AG04450 (cell line): ENCODE data around the gene LANCL2. TPM values are rescaled to one million over a fixed set of nuclear protein-coding genes. Genes with fewer than 3 reads are reported as not detected.
"Not testable (repeated sequence)": the region's sequence is repeated elsewhere in the genome, so short reads cannot be mapped to it uniquely, and the experiment has no call there.

Experiments used
- CTCF ChIA-PET: fragments of 300-600, 350-600 bp; formaldehyde crosslinking; extraction: SDS; loops from one replicate; lab custom pipeline; 2022; ENCODE audit warnings: antibody characterized with exemption, inconsistent platforms; lab: Charles Lee
- POLR2A ChIA-PET: fragments of 350-600 bp; formaldehyde crosslinking; extraction: SDS; loops from one replicate; lab custom pipeline; 2021; ENCODE audit warnings: antibody characterized with exemption, inconsistent platforms; lab: Yijun Ruan, JAX
- DNase-seq: peaks from one replicate; pipeline ENCODE4 v3.0.0-alpha.2; 2011; ENCODE audit warnings: low read depth, low spot score
- H3K27ac ChIP-seq: one replicate; pipeline ENCODE4 v1.5.1; 2012; ENCODE audit warnings: low read depth, low read length, control low read depth
- H3K27me3 ChIP-seq: one replicate; pipeline ENCODE4 v1.6.0; 2012; ENCODE audit warnings: low read length; ENCODE audit not compliant: control insufficient read depth, insufficient read depth
- H3K4me3 ChIP-seq: 2 replicates; pipeline ENCODE4 v1.5.1; 2011; ENCODE audit warnings: mild to moderate bottlenecking, low read depth, low read length, control low read depth
- H3K9me3 ChIP-seq: 2 replicates; pipeline ENCODE4 v1.5.1; 2012; ENCODE audit warnings: low read length; ENCODE audit not compliant: control insufficient read depth, insufficient read depth
- polyA plus RNA-seq: library from polyadenylated mRNA; depleted of rRNA; stranded (reverse); fragments of >200 nt; gene quantifications from 2 replicates; pipeline ENCODE4 v1.2.3, GENCODE V29; 2011
- TF ChIP-seq, protein P1 (sequence below): IDR thresholded peaks from 2 replicates; pipeline ENCODE4 v1.5.1; 2011; ENCODE audit warnings: low read depth, low read length, control low read depth, inconsistent platforms

The LANCL2 gene
- polyA plus RNA-seq, 1 experiment: 16.9 TPM

DNA sequence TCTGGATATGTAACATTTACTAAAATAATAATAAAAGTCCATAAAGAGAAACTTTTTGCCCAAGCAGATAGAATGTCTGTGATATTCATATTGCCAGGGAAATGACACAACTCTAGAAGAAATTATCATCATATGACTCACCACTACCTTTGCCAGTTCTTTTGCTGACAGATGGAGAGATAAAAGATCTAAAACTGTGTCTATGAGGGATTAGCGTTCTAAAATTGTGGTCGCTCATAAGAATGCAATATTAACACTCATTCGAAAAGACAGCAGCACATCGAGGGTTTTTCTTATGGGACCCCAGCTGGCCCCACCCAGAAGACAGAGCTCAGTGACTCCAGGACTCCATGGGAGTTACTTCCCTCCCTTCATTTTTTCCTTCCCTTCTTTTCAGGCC, 16.6 kb upstream of the LANCL2 start:
- peaks cover 17% of the 10 kb centered on the region for H3K27me3 ChIP-seq
- POLR2A ChIA-PET: no interaction called here
- no peak overlapping the region for H3K27ac ChIP-seq
- CTCF ChIA-PET: interaction anchor here (0.7 kb wide), 1 partner anchor 66 kb away, joined by 3 read pairs; no protein-coding TSS in a partner anchor
- TF ChIP-seq, protein P1, sequence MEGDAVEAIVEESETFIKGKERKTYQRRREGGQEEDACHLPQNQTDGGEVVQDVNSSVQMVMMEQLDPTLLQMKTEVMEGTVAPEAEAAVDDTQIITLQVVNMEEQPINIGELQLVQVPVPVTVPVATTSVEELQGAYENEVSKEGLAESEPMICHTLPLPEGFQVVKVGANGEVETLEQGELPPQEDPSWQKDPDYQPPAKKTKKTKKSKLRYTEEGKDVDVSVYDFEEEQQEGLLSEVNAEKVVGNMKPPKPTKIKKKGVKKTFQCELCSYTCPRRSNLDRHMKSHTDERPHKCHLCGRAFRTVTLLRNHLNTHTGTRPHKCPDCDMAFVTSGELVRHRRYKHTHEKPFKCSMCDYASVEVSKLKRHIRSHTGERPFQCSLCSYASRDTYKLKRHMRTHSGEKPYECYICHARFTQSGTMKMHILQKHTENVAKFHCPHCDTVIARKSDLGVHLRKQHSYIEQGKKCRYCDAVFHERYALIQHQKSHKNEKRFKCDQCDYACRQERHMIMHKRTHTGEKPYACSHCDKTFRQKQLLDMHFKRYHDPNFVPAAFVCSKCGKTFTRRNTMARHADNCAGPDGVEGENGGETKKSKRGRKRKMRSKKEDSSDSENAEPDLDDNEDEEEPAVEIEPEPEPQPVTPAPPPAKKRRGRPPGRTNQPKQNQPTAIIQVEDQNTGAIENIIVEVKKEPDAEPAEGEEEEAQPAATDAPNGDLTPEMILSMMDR: no peak
- H3K4me3 ChIP-seq: no peak overlapping the region
- peaks cover 20% of the 10 kb centered on the region for H3K9me3 ChIP-seq
- no peak for DNase-seq

DNA sequence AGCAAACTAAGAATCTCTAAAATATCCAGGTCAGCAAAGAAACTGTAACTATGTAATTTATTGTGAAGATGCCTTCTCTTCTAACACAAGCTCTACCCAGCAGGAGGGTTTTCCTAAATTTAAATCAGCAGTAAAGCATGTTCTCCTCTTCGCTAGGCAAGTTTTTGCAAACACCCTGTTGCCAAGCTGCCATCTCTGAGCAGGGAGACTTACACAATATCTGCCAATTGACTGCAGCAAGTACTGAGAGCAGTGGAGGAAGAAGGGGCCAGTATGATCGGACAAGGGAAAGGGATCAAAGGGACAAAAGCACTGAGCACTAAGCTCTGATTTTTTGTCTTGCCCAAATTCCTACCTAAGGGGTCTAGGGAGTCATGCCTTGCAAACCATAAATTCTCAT, 16.0 kb upstream of the LANCL2 start:
- Histone ChIP-seq H3K27me3 (peaks cover 17% of the 10 kb centered on the region), H3K9me3 (peaks cover 14% of the 10 kb centered on the region), H3K4me3 (no peak overlapping the region), H3K27ac (no peak overlapping the region)
- DNase-seq: no peak
- ChIA-PET POLR2A (no interaction called here), CTCF (no interaction called here)
- TF ChIP-seq, protein P1: no peak

DNA sequence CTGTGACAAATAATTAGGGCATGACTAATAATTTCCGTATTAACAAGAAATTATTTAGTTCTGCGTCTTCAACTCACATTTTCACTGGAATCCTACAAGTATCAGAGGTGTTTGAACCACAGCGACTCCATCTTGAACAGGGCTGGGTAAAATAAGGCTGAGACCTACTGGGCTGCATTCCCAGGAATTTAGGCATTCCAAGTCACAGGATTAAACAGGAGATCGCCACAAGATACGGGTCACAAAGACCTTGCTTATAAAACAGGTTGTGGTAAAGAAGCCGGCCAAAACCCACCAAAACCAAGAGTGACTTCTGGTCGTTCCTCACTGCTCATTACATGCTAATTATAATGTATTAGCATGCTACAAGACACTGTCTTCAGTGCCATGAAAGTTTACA, 14.9 kb upstream of the LANCL2 start:
- TF ChIP-seq, protein P1: no peak
- H3K4me3 ChIP-seq: no peak overlapping the region
- ChIA-PET POLR2A (no interaction called here), CTCF (no interaction called here)
- no peak for DNase-seq
- H3K9me3 ChIP-seq: peaks cover 3% of the 10 kb centered on the region; the same call in 1 of the 2 replicates
- peaks cover 17% of the 10 kb centered on the region for H3K27me3 ChIP-seq
- H3K27ac ChIP-seq: no peak overlapping the region

DNA sequence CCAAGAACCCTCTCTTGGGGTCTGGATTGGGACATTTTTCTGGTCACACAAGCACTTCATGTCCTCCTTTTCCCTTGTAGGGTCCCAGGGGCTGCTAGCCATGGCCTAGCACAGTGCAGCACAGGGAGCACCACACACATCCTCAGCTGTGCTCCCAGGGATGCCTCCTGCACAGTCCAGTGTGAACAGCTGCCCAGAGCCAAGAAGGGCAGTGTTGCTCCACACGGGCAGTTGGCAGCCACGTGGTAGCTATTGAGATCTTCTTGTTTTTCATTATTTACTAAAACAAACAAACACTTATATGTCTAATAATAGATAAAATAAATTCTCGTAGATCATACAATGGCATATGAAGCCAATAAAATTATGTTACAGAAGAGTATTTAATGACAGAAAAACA, 13.9 kb upstream of the LANCL2 start:
- peaks cover 17% of the 10 kb centered on the region for H3K27me3 ChIP-seq
- no peaks in the 10 kb centered on the region for H3K9me3 ChIP-seq
- DNase-seq: no peak
- TF ChIP-seq, protein P1: no peak
- CTCF ChIA-PET: interaction anchor here (1.0 kb wide), 1 partner anchor 71 kb away, joined by 4 read pairs; no protein-coding TSS in a partner anchor
- no peak overlapping the region for H3K27ac ChIP-seq
- POLR2A ChIA-PET: no interaction called here
- no peak overlapping the region for H3K4me3 ChIP-seq

DNA sequence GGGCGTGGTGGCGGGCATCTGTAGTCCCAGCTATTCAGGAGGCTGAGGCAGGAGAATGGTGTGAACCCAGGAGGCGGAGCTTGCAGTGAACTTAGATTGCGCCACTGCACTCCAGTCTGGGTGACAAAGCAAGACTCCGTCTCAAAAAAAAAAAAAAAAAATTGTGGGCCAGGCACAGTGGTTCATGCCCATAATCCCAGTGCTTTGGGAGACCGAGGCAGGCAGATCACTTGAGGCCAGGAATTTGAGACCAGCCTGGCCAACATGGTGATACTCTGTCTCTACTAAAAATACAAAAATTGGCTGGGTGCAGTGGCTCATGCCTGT, 12.2 kb upstream of the LANCL2 start:
- CTCF ChIA-PET, H3K27ac ChIP-seq: not testable (repeated sequence)
- peaks cover 20% of the 10 kb centered on the region for H3K27me3 ChIP-seq

DNA sequence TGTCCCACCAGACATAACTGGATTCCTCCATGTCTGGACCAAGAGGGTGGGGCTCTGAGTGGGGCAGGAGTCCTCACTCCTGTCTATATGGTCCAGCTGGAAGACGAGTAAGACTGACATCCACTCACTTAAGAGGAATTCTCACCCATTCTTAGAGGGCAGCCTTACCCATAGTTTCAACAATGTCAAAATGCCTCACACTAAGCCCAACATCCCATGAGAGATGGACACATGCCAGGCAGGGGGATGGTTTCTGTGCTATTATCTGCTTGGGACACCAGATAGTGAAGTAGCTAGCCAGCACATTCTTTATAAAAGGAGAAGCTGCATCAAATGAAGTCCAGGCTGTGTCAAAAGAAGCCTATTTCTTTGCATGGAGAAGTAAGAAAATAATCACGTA, 4.7 kb upstream of the LANCL2 start:
- ChIA-PET CTCF (no interaction called here), POLR2A (no interaction called here)
- Histone ChIP-seq H3K4me3 (no peak overlapping the region), H3K27ac (no peak overlapping the region), H3K9me3 (no peaks in the 10 kb centered on the region), H3K27me3 (peaks cover 20% of the 10 kb centered on the region)
- DNase-seq: no peak
- TF ChIP-seq, protein P1: no peak

More for the DNA sequence above, 12.2 kb upstream of the LANCL2 start:
- POLR2A ChIA-PET: interaction anchor here (1.1 kb wide), 2 partner anchors 13 to 28 kb away, joined by 6 read pairs; no protein-coding TSS in a partner anchor
- DNase-seq, H3K9me3 ChIP-seq, H3K4me3 ChIP-seq: not testable (repeated sequence)
